Measurements from ENCODE around the gene KRTAP10-12.

- no peak for TF ChIP-seq CTCF (IDR thresholded peaks at IDR 0.05)
- TF ChIP-seq POLR2AphosphoS5 (IDR thresholded peaks at IDR 0.05; ENCODE audit: low read depth, low read length), result no peak
- no peak for TF ChIP-seq YY1 (IDR thresholded peaks at IDR 0.05; ENCODE audit: low read depth)
- no peak for TF ChIP-seq MAX (IDR thresholded peaks at IDR 0.05; ENCODE audit: low read depth)
- TF ChIP-seq EP300 (IDR thresholded peaks at IDR 0.05; ENCODE audit: borderline replicate concordance in 1 of 2, low read depth in 1 of 2, low read length in 1 of 2), result no peak
- no peak for TF ChIP-seq REST (IDR thresholded peaks at IDR 0.05; ENCODE audit: low read depth, low read length)
- no peak for TF ChIP-seq ELF1 (IDR thresholded peaks at IDR 0.05)
- TF ChIP-seq ZBTB33 (IDR thresholded peaks at IDR 0.05; ENCODE audit: borderline replicate concordance, low read depth), result no peak
- no peak for TF ChIP-seq USF2 (IDR thresholded peaks at IDR 0.05; ENCODE audit: borderline replicate concordance, low read depth, low read length)
Measured at GRCh38 chr21:44702973-44703730, 6.2 kb downstream of the KRTAP10-12 start.

Measured in SK-N-SH (cell line).